OCI-LY3 (cell line): ENCODE measurements around the gene OSTN.
"Not testable (repeated sequence)": the region's sequence is repeated elsewhere in the genome, so short reads cannot be mapped to it uniquely, and the experiment has no call there.

Experiments used
- H2AFZ ChIP-seq: fragments of 200-600, 300-600 bp; shearing (Covaris generic); 2 replicates; pipeline ENCODE4 v1.6.0; 2014; ENCODE audit warnings: antibody characterized with exemption, low read depth, low read length
- H3K27ac ChIP-seq: fragments of 200-600, 300-600 bp; sonication (generic); 2 replicates; pipeline ENCODE4 v1.5.1; 2014; ENCODE audit warnings: mild to moderate bottlenecking, low read length, moderate library complexity, mixed read lengths
- H3K27me3 ChIP-seq: fragments of 200-600, 300-600 bp; sonication (generic); 2 replicates; pipeline ENCODE4 v1.6.1; 2014; ENCODE audit warnings: low read depth, low read length, mixed read lengths
- H3K36me3 ChIP-seq: fragments of 200-600, 300-600 bp; sonication (generic); replicated peaks from 2 replicates; pipeline ENCODE3; 2014; ENCODE audit warnings: low read depth, low read length, mixed read lengths
- H3K4me1 ChIP-seq: fragments of 300-600, 200-600 bp; sonication (generic); 2 replicates; pipeline ENCODE4 v1.6.1; 2014; ENCODE audit warnings: low read length, mixed read lengths
- H3K4me2 ChIP-seq: fragments of 200-600, 300-600 bp; sonication (generic); 2 replicates; pipeline ENCODE4 v1.6.1; 2014; ENCODE audit warnings: low read length, mixed read lengths
- H3K4me3 ChIP-seq: fragments of 300-600, 200-600 bp; sonication (generic); 2 replicates; pipeline ENCODE4 v1.5.1; 2014; ENCODE audit warnings: antibody characterized with exemption, mild to moderate bottlenecking, low read length, moderate library complexity
- H3K79me2 ChIP-seq: fragments of 300-600, 200-600 bp; shearing (Covaris generic); 2 replicates; pipeline ENCODE4 v1.6.1; 2014; ENCODE audit warnings: mild to moderate bottlenecking, low read length, mixed read lengths
- H3K9ac ChIP-seq: fragments of 300-600, 200-600 bp; shearing (Covaris generic); 2 replicates; pipeline ENCODE4 v1.6.0; 2014; ENCODE audit warnings: mild to moderate bottlenecking, low read length, moderate library complexity
- H3K9me3 ChIP-seq: fragments of 200-600, 300-600 bp; shearing (Covaris generic); 2 replicates; pipeline ENCODE4 v1.6.1; 2014; ENCODE audit warnings: low read length, mixed read lengths; ENCODE audit not compliant: insufficient read depth
- H4K20me1 ChIP-seq: fragments of 200-600, 300-600 bp; sonication (generic); 2 replicates; pipeline ENCODE4 v1.6.1; 2016; ENCODE audit warnings: low read length, mixed read lengths; ENCODE audit not compliant: insufficient read depth
- CTCF ChIP-seq: fragments of 200-600, 300-600 bp; sonication (generic); IDR thresholded peaks from 2 replicates; pipeline ENCODE4 v1.5.1; 2014; ENCODE audit warnings: antibody characterized with exemption, low read length, low read depth
- EZH2phosphoT487 ChIP-seq: fragments of 200-600 bp; shearing (Covaris generic); IDR thresholded peaks from 2 replicates; pipeline ENCODE4 v1.6.1; 2018; ENCODE audit warnings: antibody characterized with exemption, mixed run types, low read depth

The OSTN gene

GRCh38 chr3:191170097-191170496 is 28.9 kb upstream of the OSTN start:
- TF ChIP-seq CTCF, result no peak
- TF ChIP-seq EZH2phosphoT487, result no peak
- Histone ChIP-seq H3K4me3 (no peak overlapping the region), H3K4me1 (peaks cover 10% of the 10 kb centered on the region), H3K27ac (no peak overlapping the region), H2AFZ (peak overlapping the region; percentile 37; the same call in 1 of the 2 replicates), H3K9me3 (no peaks in the 10 kb centered on the region), H3K27me3 (no peaks in the 10 kb centered on the region), H3K9ac (no peak overlapping the region), H3K36me3 (no peaks in the 10 kb centered on the region), H3K79me2 (no peaks in the 10 kb centered on the region), H4K20me1 (no peaks in the 10 kb centered on the region), H3K4me2 (peak overlapping the region; percentile 44)

- Histone ChIP-seq H3K27ac (no peak overlapping the region), H3K4me2 (no peak overlapping the region), H3K9me3 (no peaks in the 10 kb centered on the region), H3K9ac (no peak overlapping the region), H3K36me3 (no peaks in the 10 kb centered on the region), H3K4me1 (peaks cover 6% of the 10 kb centered on the region), H4K20me1 (no peaks in the 10 kb centered on the region), H2AFZ (no peak overlapping the region), H3K27me3 (no peaks in the 10 kb centered on the region), H3K79me2 (no peaks in the 10 kb centered on the region), H3K4me3 (no peak overlapping the region)
- TF ChIP-seq EZH2phosphoT487, result no peak
- TF ChIP-seq CTCF, result no peak
Measured at GRCh38 chr3:191175102-191175501, 23.9 kb upstream of the OSTN start.

GRCh38 chr3:191176038-191176785 is 22.8 kb upstream of the OSTN start:
- Histone ChIP-seq H4K20me1 (no peaks in the 10 kb centered on the region), H2AFZ (no peak overlapping the region), H3K9me3 (no peaks in the 10 kb centered on the region), H3K4me3 (no peak overlapping the region), H3K27me3 (no peaks in the 10 kb centered on the region), H3K9ac (no peak overlapping the region), H3K4me2 (no peak overlapping the region), H3K4me1 (peaks cover 3% of the 10 kb centered on the region; the same call in 1 of the 2 replicates), H3K79me2 (no peaks in the 10 kb centered on the region), H3K27ac (no peak overlapping the region), H3K36me3 (no peaks in the 10 kb centered on the region)
- TF ChIP-seq CTCF (no peak), EZH2phosphoT487 (no peak)

GRCh38 chr3:191185382-191185781 is 13.7 kb upstream of the OSTN start:
- H3K79me2 ChIP-seq, H2AFZ ChIP-seq, H4K20me1 ChIP-seq, H3K4me1 ChIP-seq, H3K9me3 ChIP-seq, H3K36me3 ChIP-seq, H3K27ac ChIP-seq, H3K4me2 ChIP-seq, H3K27me3 ChIP-seq, H3K9ac ChIP-seq, H3K4me3 ChIP-seq: not testable (repeated sequence)

- not testable (repeated sequence) for H3K79me2 ChIP-seq, H3K9me3 ChIP-seq, H3K4me2 ChIP-seq, H3K27ac ChIP-seq, H3K27me3 ChIP-seq, H3K4me3 ChIP-seq, H3K4me1 ChIP-seq, H2AFZ ChIP-seq, H3K9ac ChIP-seq, H4K20me1 ChIP-seq, H3K36me3 ChIP-seq
Measured at GRCh38 chr3:191188246-191188645, 10.8 kb upstream of the OSTN start.

GRCh38 chr3:191192270-191192669 is 6.8 kb upstream of the OSTN start:
- not testable (repeated sequence) for H2AFZ ChIP-seq, H3K9me3 ChIP-seq, H3K4me1 ChIP-seq, H4K20me1 ChIP-seq, H3K4me2 ChIP-seq, H3K79me2 ChIP-seq, H3K27me3 ChIP-seq, H3K27ac ChIP-seq, H3K9ac ChIP-seq, H3K36me3 ChIP-seq, H3K4me3 ChIP-seq
